ENCODE measurements around the gene FAAH.

FAAH gene

DNA sequence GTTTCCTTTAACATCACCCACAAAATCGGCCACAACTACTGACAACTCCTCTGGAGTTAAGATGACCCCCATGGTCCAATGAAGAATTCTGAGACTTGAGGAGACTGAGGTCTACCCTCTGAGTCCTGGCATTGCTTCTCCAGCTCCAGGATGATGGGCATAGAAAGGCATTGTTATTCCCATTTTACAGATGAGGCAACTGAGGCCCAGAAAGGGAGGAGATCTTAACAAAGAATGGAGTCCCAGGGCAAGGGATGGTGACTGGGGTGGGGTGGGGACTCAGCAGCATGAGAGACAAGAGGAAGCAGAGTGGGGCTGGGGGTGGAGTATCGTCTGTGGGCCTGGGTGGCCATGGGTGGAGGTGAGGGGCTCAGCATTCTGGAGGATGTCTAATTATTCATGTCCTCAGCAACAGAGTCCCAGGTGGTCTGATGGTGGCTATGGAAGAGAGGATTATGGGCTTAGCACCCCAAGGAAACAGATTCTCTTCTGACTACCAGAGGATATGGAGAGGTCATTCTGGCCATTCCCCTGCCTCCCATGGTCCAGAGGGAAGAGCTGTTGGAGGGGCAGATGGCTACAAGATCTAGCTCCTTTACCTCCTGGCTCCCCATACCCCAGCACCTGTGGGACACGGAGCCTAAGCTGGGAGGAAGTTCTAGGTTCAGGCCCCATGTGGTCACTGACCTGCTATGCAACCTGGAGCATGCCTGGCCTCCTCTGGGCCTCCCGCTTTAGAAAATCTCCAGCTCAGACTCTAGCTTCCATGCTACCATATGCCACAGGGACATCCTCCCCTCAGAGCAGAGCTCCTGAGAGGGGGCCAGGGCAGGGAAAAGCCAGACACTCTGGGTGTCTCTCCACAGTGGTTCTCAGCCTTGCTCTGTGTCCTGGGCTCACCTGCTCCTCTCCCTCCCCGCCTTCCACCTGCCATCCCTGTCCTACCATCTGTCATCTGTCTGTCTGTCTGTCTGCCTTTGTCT, 58.1 kb downstream of the FAAH start:
- H3K4me3 ChIP-seq (ENCODE audit: low read length): no peak overlapping the region
- H3K79me2 ChIP-seq (ENCODE audit: low read length): no peaks in the 10 kb centered on the region

GRCh38 chr1:46452931-46453325, 58.8 kb downstream of the FAAH start:
- Histone ChIP-seq H3K4me3 (ENCODE audit: low read length) (no peak overlapping the region), H3K27me3 (ENCODE audit: low read depth, low read length) (no peaks in the 10 kb centered on the region), H3K27ac (ENCODE audit: low read length) (no peak overlapping the region), H4K20me1 (ENCODE audit: insufficient read depth, low read length) (no peaks in the 10 kb centered on the region), H3K4me1 (ENCODE audit: low read length) (no peaks in the 10 kb centered on the region), H3K79me2 (ENCODE audit: low read length) (no peaks in the 10 kb centered on the region), H3K9ac (ENCODE audit: low read length) (no peak overlapping the region), H3K9me3 (ENCODE audit: insufficient read depth, low read length) (no peaks in the 10 kb centered on the region), H3K36me3 (replicated peaks; ENCODE audit: low read depth, low read length) (no peaks in the 10 kb centered on the region), H3K4me2 (ENCODE audit: low read length) (no peak overlapping the region), H2AFZ (ENCODE audit: low read depth, low read length) (no peak overlapping the region)
- no peak for TF ChIP-seq EZH2phosphoT487 (IDR thresholded peaks at IDR 0.05; ENCODE audit: low read depth)
- TF ChIP-seq, protein P1, sequence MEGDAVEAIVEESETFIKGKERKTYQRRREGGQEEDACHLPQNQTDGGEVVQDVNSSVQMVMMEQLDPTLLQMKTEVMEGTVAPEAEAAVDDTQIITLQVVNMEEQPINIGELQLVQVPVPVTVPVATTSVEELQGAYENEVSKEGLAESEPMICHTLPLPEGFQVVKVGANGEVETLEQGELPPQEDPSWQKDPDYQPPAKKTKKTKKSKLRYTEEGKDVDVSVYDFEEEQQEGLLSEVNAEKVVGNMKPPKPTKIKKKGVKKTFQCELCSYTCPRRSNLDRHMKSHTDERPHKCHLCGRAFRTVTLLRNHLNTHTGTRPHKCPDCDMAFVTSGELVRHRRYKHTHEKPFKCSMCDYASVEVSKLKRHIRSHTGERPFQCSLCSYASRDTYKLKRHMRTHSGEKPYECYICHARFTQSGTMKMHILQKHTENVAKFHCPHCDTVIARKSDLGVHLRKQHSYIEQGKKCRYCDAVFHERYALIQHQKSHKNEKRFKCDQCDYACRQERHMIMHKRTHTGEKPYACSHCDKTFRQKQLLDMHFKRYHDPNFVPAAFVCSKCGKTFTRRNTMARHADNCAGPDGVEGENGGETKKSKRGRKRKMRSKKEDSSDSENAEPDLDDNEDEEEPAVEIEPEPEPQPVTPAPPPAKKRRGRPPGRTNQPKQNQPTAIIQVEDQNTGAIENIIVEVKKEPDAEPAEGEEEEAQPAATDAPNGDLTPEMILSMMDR (IDR thresholded peaks at IDR 0.05; ENCODE audit: low read depth, low read length): no peak

More for the DNA sequence above, 58.1 kb downstream of the FAAH start:
- no peak for TF ChIP-seq EZH2phosphoT487 (IDR thresholded peaks at IDR 0.05; ENCODE audit: low read depth)
- TF ChIP-seq, protein P1 (IDR thresholded peaks at IDR 0.05; ENCODE audit: low read depth, low read length): no peak
- Histone ChIP-seq H3K27me3 (ENCODE audit: low read depth, low read length) (no peaks in the 10 kb centered on the region), H3K4me1 (ENCODE audit: low read length) (no peaks in the 10 kb centered on the region), H3K4me2 (ENCODE audit: low read length) (no peak overlapping the region), H3K36me3 (replicated peaks; ENCODE audit: low read depth, low read length) (no peaks in the 10 kb centered on the region), H2AFZ (ENCODE audit: low read depth, low read length) (no peak overlapping the region), H3K9me3 (ENCODE audit: insufficient read depth, low read length) (no peaks in the 10 kb centered on the region), H3K9ac (ENCODE audit: low read length) (no peak overlapping the region), H4K20me1 (ENCODE audit: insufficient read depth, low read length) (no peaks in the 10 kb centered on the region), H3K27ac (ENCODE audit: low read length) (no peak overlapping the region)

DNA sequence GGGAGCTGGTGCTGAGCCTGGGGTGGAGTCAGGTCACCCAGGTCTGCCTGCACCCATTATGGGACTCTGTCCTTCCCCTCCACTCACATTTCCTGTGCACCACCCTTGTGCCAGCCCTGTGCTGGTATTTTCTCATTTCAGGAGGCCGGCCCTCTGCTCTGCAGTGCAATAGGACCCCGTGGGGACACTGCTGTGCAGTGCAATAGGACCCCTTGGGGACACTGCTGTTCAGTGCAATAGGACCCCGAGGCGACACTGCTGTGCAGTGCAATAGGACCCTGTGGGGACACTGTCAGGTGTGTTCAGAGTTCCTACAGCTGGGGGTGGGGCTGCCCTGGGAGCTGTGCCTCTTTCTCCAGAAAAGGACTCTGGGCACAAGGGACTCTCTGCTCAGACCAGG, 59.3 kb downstream of the FAAH start:
- TF ChIP-seq EZH2phosphoT487 (IDR thresholded peaks at IDR 0.05; ENCODE audit: low read depth): no peak
- TF ChIP-seq, protein P1 (IDR thresholded peaks at IDR 0.05; ENCODE audit: low read depth, low read length): no peak
- Histone ChIP-seq H3K27me3 (ENCODE audit: low read depth, low read length) (no peaks in the 10 kb centered on the region), H2AFZ (ENCODE audit: low read depth, low read length) (no peak overlapping the region), H3K27ac (ENCODE audit: low read length) (no peak overlapping the region), H3K36me3 (replicated peaks; ENCODE audit: low read depth, low read length) (no peaks in the 10 kb centered on the region), H4K20me1 (ENCODE audit: insufficient read depth, low read length) (no peaks in the 10 kb centered on the region), H3K4me3 (ENCODE audit: low read length) (no peak overlapping the region), H3K9me3 (ENCODE audit: insufficient read depth, low read length) (no peaks in the 10 kb centered on the region), H3K4me1 (ENCODE audit: low read length) (no peaks in the 10 kb centered on the region), H3K79me2 (ENCODE audit: low read length) (no peaks in the 10 kb centered on the region), H3K9ac (ENCODE audit: low read length) (no peak overlapping the region), H3K4me2 (ENCODE audit: low read length) (no peak overlapping the region)

DNA sequence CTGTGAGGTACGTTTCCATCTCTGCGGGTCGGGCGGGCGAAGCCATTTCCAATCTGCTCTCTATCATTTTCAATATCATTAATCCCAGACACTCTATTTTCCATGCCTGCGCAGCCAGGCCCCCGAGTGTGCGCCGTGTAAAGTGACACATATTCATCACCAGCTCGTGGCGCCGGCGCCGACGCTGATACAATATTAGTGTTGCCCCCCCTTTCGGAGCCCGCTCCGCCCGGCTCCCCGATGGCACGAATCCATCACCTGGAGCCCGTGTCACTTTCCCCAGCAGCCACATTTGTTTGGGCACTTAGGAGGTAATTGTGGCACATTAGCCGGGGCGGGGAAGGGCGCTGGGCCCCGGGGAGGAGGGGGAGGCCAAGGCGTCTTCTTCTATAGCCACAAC, 61.8 kb downstream of the FAAH start:
- H3K27ac ChIP-seq (ENCODE audit: low read length): no peak overlapping the region

More for the DNA sequence above, 61.8 kb downstream of the FAAH start:
- no peaks in the 10 kb centered on the region for H4K20me1 ChIP-seq (ENCODE audit: insufficient read depth, low read length)
- no peak overlapping the region for H3K9ac ChIP-seq (ENCODE audit: low read length)
- no peak overlapping the region for H3K4me2 ChIP-seq (ENCODE audit: low read length)
- H3K79me2 ChIP-seq (ENCODE audit: low read length): no peaks in the 10 kb centered on the region
- H3K4me1 ChIP-seq (ENCODE audit: low read length): no peaks in the 10 kb centered on the region
- peaks cover 3% of the 10 kb centered on the region; the same call in 1 of the 2 replicates for H3K27me3 ChIP-seq (ENCODE audit: low read depth, low read length)
- no peak overlapping the region for H3K4me3 ChIP-seq (ENCODE audit: low read length)
- H3K36me3 ChIP-seq (replicated peaks; ENCODE audit: low read depth, low read length): no peaks in the 10 kb centered on the region
- H3K9me3 ChIP-seq (ENCODE audit: insufficient read depth, low read length): no peaks in the 10 kb centered on the region
- TF ChIP-seq, protein P1 (IDR thresholded peaks at IDR 0.05; ENCODE audit: low read depth, low read length): no peak
- no peak for TF ChIP-seq EZH2phosphoT487 (IDR thresholded peaks at IDR 0.05; ENCODE audit: low read depth)
- no peak overlapping the region for H2AFZ ChIP-seq (ENCODE audit: low read depth, low read length)
